Measurements from ENCODE around the gene HES4.
"Not testable (repeated sequence)": the region's sequence is repeated elsewhere in the genome, so short reads cannot be mapped to it uniquely, and the experiment has no call there.

Gene HES4

DNA sequence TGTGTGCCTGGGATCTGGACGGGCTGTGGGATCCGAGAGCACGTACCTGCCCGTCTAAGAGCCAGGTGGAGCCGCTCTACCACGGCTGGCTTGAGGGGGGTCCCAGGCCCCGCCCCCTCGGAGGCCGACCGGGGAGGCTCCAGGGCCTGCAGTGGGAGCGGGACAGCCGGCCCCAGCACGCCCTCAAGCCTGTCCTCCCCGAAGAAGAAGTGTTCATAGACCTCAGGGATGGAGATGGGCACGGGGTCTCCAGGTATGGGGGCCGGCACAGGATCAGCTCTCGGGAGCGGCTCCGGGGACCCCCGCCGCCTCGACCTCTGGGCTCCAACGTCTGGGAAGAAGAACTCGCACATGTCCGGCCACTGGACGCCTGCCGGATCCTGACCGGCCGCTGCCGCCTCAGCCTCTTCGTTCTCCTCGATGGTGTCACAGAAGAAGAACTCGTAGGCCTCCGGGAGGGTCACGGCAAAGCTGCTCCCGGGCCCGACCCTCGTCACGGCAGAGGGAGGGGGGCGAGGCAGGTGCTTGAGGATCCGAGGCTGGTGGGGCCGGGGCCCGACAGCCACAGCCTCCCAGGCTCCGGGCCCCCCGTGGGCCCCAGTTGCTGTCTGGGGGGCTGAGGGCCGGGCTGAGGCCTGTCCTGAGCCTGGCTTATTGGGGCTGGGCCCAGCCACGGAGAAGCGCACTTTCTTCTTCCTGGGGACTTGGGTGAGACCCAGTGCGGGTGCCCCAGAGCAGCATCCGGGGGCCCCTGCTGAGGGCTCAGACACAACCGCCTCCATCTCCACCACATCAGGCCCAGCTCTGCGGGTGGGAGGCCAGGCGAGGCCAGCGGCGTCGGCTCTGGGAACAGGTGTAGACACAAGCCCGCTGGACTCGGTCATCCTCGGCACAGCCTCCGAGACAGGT is 20.8 kb downstream of the HES4 start:
- H3K27me3 ChIP-seq (ENCODE audit: control insufficient read depth, insufficient read depth, low read length) = peaks cover 49% of the 10 kb centered on the region
- H3K9ac ChIP-seq (ENCODE audit: low read length) = no peak overlapping the region
- H3K4me3 ChIP-seq (ENCODE audit: low read length) = no peak overlapping the region
- no peaks in the 10 kb centered on the region for H3K9me3 ChIP-seq (ENCODE audit: control insufficient read depth, low read depth, low read length)
- no peak overlapping the region for H3K27ac ChIP-seq (ENCODE audit: low read length)
- H3K36me3 ChIP-seq (ENCODE audit: control insufficient read depth, low read depth, low read length) = no peaks in the 10 kb centered on the region
- H3K4me1 ChIP-seq (ENCODE audit: control insufficient read depth, low read depth, low read length) = no peaks in the 10 kb centered on the region

GRCh38 chr1:978069-978834 is 21.6 kb downstream of the HES4 start:
- Histone ChIP-seq H3K36me3 (ENCODE audit: control insufficient read depth, low read depth, low read length) (no peaks in the 10 kb centered on the region), H3K27me3 (ENCODE audit: control insufficient read depth, insufficient read depth, low read length) (peaks cover 48% of the 10 kb centered on the region), H3K9ac (ENCODE audit: low read length) (no peak overlapping the region), H3K9me3 (ENCODE audit: control insufficient read depth, low read depth, low read length) (no peaks in the 10 kb centered on the region), H3K4me1 (ENCODE audit: control insufficient read depth, low read depth, low read length) (no peaks in the 10 kb centered on the region), H3K27ac (ENCODE audit: low read length) (no peak overlapping the region), H3K4me3 (ENCODE audit: low read length) (no peak overlapping the region)

- H3K4me3 ChIP-seq (ENCODE audit: low read length); H3K4me1 ChIP-seq (ENCODE audit: control insufficient read depth, low read depth, low read length); H3K9ac ChIP-seq (ENCODE audit: low read length); H3K9me3 ChIP-seq (ENCODE audit: control insufficient read depth, low read depth, low read length); H3K36me3 ChIP-seq (ENCODE audit: control insufficient read depth, low read depth, low read length); H3K27ac ChIP-seq (ENCODE audit: low read length): not testable (repeated sequence)
- peaks cover 50% of the 10 kb centered on the region for H3K27me3 ChIP-seq (ENCODE audit: control insufficient read depth, insufficient read depth, low read length)
Observed at GRCh38 chr1:976791-977190, 23.1 kb downstream of the HES4 start.

DNA sequence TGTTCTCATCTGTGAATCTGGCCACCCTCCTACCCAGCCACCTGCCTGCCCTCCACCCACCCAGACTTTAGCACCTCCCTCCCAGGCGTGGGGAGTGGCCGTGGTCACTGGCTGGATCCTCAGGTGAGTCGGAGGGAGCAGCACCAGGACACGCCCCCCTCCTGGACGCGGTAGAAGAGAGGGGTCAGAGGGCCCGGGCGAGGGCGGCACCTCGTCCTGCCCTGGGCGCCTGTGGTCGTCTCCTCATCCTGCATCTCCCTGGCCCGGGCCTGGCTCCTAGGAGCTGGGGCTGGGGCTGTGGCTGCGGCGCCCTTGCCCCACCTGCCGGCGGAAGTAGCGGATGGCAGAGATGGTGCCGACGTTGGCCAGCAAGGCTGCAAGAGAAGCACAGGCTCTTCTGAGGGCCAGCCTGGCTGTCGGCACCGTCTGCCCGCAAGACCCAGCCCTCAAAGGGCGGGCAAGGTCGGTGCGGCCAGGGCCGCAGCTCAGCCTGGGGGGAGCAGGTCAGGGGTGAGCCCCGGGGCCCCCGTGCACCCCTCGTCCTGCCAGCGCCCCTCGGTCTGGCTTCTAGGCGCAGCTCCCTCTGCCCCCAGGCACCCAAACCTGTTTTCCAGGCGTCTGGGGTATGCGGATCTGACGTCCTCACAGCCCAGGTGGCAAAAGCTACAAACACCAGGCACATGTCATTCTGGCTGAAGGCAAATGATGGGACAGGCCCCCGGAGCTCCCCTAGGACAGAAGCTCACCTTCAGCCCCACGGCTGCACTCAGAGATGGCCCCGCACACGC is 23.8 kb downstream of the HES4 start:
- no peak overlapping the region for H3K27ac ChIP-seq (ENCODE audit: low read length)
- no peaks in the 10 kb centered on the region for H3K4me1 ChIP-seq (ENCODE audit: control insufficient read depth, low read depth, low read length)
- no peaks in the 10 kb centered on the region for H3K9me3 ChIP-seq (ENCODE audit: control insufficient read depth, low read depth, low read length)
- H3K4me3 ChIP-seq (ENCODE audit: low read length) = no peak overlapping the region
- H3K36me3 ChIP-seq (ENCODE audit: control insufficient read depth, low read depth, low read length) = no peaks in the 10 kb centered on the region
- peaks cover 53% of the 10 kb centered on the region for H3K27me3 ChIP-seq (ENCODE audit: control insufficient read depth, insufficient read depth, low read length)
- H3K9ac ChIP-seq (ENCODE audit: low read length) = no peak overlapping the region

GRCh38 chr1:975365-975764 is 24.5 kb downstream of the HES4 start:
- no peaks in the 10 kb centered on the region for H3K4me1 ChIP-seq (ENCODE audit: control insufficient read depth, low read depth, low read length)
- no peak overlapping the region for H3K4me3 ChIP-seq (ENCODE audit: low read length)
- no peak overlapping the region for H3K27ac ChIP-seq (ENCODE audit: low read length)
- no peak overlapping the region for H3K9ac ChIP-seq (ENCODE audit: low read length)
- no peaks in the 10 kb centered on the region for H3K9me3 ChIP-seq (ENCODE audit: control insufficient read depth, low read depth, low read length)
- no peaks in the 10 kb centered on the region for H3K36me3 ChIP-seq (ENCODE audit: control insufficient read depth, low read depth, low read length)
- H3K27me3 ChIP-seq (ENCODE audit: control insufficient read depth, insufficient read depth, low read length) = peaks cover 58% of the 10 kb centered on the region

- Histone ChIP-seq H3K9me3 (ENCODE audit: control insufficient read depth, low read depth, low read length) (no peaks in the 10 kb centered on the region), H3K4me1 (ENCODE audit: control insufficient read depth, low read depth, low read length) (no peaks in the 10 kb centered on the region), H3K4me3 (ENCODE audit: low read length) (no peak overlapping the region)
Observed at GRCh38 chr1:974687-975328, 25.1 kb downstream of the HES4 start.

GRCh38 chr1:974293-974640 is 25.6 kb downstream of the HES4 start:
- Histone ChIP-seq H3K9me3 (ENCODE audit: control insufficient read depth, low read depth, low read length) (no peaks in the 10 kb centered on the region), H3K36me3 (ENCODE audit: control insufficient read depth, low read depth, low read length) (no peaks in the 10 kb centered on the region), H3K27ac (ENCODE audit: low read length) (no peak overlapping the region), H3K4me3 (ENCODE audit: low read length) (no peak overlapping the region), H3K27me3 (ENCODE audit: control insufficient read depth, insufficient read depth, low read length) (peaks cover 63% of the 10 kb centered on the region), H3K9ac (ENCODE audit: low read length) (no peak overlapping the region), H3K4me1 (ENCODE audit: control insufficient read depth, low read depth, low read length) (no peaks in the 10 kb centered on the region)

More at GRCh38 chr1:974687-975328, 25.1 kb downstream of the HES4 start:
- no peak overlapping the region for H3K27ac ChIP-seq (ENCODE audit: low read length)
- no peak overlapping the region for H3K9ac ChIP-seq (ENCODE audit: low read length)
- H3K27me3 ChIP-seq (ENCODE audit: control insufficient read depth, insufficient read depth, low read length) = peaks cover 60% of the 10 kb centered on the region
- H3K36me3 ChIP-seq (ENCODE audit: control insufficient read depth, low read depth, low read length) = no peaks in the 10 kb centered on the region

DNA sequence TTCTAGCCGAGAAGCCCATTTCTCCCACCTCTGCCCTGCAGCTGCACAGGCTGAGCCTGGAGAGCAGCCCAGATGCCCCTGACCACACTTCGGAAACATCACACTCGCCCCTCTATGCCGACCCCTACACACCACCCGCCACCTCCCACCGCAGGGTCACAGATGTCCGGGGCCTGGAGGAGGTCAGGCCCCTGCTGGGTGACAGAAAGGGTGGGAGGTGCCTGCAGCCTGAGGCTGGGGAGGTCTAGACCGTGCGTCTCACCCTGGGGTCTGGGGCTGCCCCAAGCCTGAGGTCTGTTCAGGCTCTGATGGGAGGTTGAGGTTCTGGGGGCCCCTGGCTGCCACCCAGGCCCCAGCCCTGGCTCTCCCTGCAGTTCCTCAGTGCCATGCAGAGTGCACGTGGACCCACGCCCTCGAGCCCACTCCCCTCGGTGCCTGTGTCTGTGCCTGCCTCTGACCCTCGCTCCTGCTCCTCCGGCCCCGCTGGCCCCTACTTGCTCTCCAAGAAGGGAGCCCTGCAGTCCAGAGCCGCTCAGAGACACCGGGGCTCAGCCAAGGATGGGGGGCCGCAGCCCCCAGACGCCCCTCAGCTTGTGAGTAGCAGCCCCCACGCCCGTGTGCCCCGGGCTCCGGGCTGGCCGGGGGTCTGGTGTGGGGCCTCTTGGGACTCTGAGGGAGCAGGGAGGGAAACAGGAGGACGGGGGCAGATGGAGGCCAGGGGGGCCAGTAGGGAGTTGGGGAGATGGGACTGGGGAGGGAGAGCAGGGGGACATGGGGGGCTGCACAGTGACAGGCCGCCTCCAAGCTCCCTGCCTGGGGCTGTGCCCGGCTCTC is 26.2 kb downstream of the HES4 start:
- Histone ChIP-seq H3K36me3 (ENCODE audit: control insufficient read depth, low read depth, low read length) (no peaks in the 10 kb centered on the region), H3K27me3 (ENCODE audit: control insufficient read depth, insufficient read depth, low read length) (peaks cover 69% of the 10 kb centered on the region), H3K27ac (ENCODE audit: low read length) (no peak overlapping the region), H3K4me3 (ENCODE audit: low read length) (no peak overlapping the region), H3K4me1 (ENCODE audit: control insufficient read depth, low read depth, low read length) (no peaks in the 10 kb centered on the region), H3K9ac (ENCODE audit: low read length) (no peak overlapping the region), H3K9me3 (ENCODE audit: control insufficient read depth, low read depth, low read length) (no peaks in the 10 kb centered on the region)

GRCh38 chr1:972726-973458 is 27.0 kb downstream of the HES4 start:
- Histone ChIP-seq H3K9me3 (ENCODE audit: control insufficient read depth, low read depth, low read length) (no peaks in the 10 kb centered on the region), H3K4me1 (ENCODE audit: control insufficient read depth, low read depth, low read length) (no peaks in the 10 kb centered on the region), H3K9ac (ENCODE audit: low read length) (no peak overlapping the region), H3K36me3 (ENCODE audit: control insufficient read depth, low read depth, low read length) (no peaks in the 10 kb centered on the region), H3K27ac (ENCODE audit: low read length) (no peak overlapping the region), H3K4me3 (ENCODE audit: low read length) (no peak overlapping the region), H3K27me3 (ENCODE audit: control insufficient read depth, insufficient read depth, low read length) (peaks cover 77% of the 10 kb centered on the region)
